ENCODE measurements around the gene EIF4G2.

Gene EIF4G2

GRCh38 chr11:10856689-10857458, 48.1 kb upstream of the EIF4G2 start:
- peaks cover 7% of the 10 kb centered on the region; the same call in 1 of the 2 replicates for H4K20me1 ChIP-seq (ENCODE audit: insufficient read depth, low read length)
- H2AFZ ChIP-seq (ENCODE audit: low read depth, low read length) = peak overlapping the region; percentile 81
- peaks cover 49% of the 10 kb centered on the region for H3K4me1 ChIP-seq (ENCODE audit: insufficient read depth, low read length)
- H3K4me2 ChIP-seq (ENCODE audit: insufficient read depth, low read length) = peak overlapping the region; percentile 69
- no peaks in the 10 kb centered on the region for H3K27me3 ChIP-seq (ENCODE audit: insufficient read depth, low read length, poor library complexity)
- H3K4me3 ChIP-seq (ENCODE audit: low read depth in 1 of 2, low read length in 2 of 2) = peak overlapping the region; percentile 66 to 69
- H3K36me3 ChIP-seq (ENCODE audit: insufficient read depth, low read length) = peaks cover 50% of the 10 kb centered on the region
- peak; percentile 6 for ATAC-seq (ENCODE audit: insufficient read depth, low read depth)
- DNase-seq = no peak
- no peak for TF ChIP-seq EZH2 (IDR thresholded peaks at IDR 0.05; ENCODE audit: borderline replicate concordance, low read depth, low read length, severe bottlenecking)
- TF ChIP-seq CTCF (IDR thresholded peaks at IDR 0.05; ENCODE audit: borderline replicate concordance, extremely low read depth, low read length, poor library complexity, severe bottlenecking) = no peak
- H3K79me2 ChIP-seq (ENCODE audit: insufficient read depth, low read length) = peaks cover 89% of the 10 kb centered on the region
- peak overlapping the region; percentile 95 for H3K27ac ChIP-seq (ENCODE audit: low read length)
- no peaks in the 10 kb centered on the region for H3K9me3 ChIP-seq (ENCODE audit: insufficient read depth, low read length, severe bottlenecking)
- H3K9ac ChIP-seq (ENCODE audit: low read depth, low read length) = peak overlapping the region; percentile 95

GRCh38 chr11:10855295-10855694, 46.6 kb upstream of the EIF4G2 start:
- H3K4me1 ChIP-seq (ENCODE audit: insufficient read depth, low read length) = peaks cover 39% of the 10 kb centered on the region
- H3K9me3 ChIP-seq (ENCODE audit: insufficient read depth, low read length, severe bottlenecking) = no peaks in the 10 kb centered on the region
- ATAC-seq (ENCODE audit: insufficient read depth, low read depth) (no peak), DNase-seq (no peak)
- peaks cover 74% of the 10 kb centered on the region for H3K79me2 ChIP-seq (ENCODE audit: insufficient read depth, low read length)
- peak overlapping the region in 1 of 2 experiments; percentile 69; a peak in 1 of 4 replicates for H3K4me3 ChIP-seq (ENCODE audit: low read depth in 1 of 2, low read length in 2 of 2)
- H3K27ac ChIP-seq (ENCODE audit: low read length) = no peak overlapping the region
- H3K9ac ChIP-seq (ENCODE audit: low read depth, low read length) = no peak overlapping the region
- H3K36me3 ChIP-seq (ENCODE audit: insufficient read depth, low read length) = peaks cover 56% of the 10 kb centered on the region
- H4K20me1 ChIP-seq (ENCODE audit: insufficient read depth, low read length) = peaks cover 7% of the 10 kb centered on the region; the same call in 1 of the 2 replicates
- TF ChIP-seq EZH2 (IDR thresholded peaks at IDR 0.05; ENCODE audit: borderline replicate concordance, low read depth, low read length, severe bottlenecking) = no peak
- no peak for TF ChIP-seq CTCF (IDR thresholded peaks at IDR 0.05; ENCODE audit: borderline replicate concordance, extremely low read depth, low read length, poor library complexity, severe bottlenecking)
- H2AFZ ChIP-seq (ENCODE audit: low read depth, low read length) = no peak overlapping the region
- no peaks in the 10 kb centered on the region for H3K27me3 ChIP-seq (ENCODE audit: insufficient read depth, low read length, poor library complexity)
- H3K4me2 ChIP-seq (ENCODE audit: insufficient read depth, low read length) = peak overlapping the region; percentile 69; the same call in 1 of the 2 replicates

- Histone ChIP-seq H3K27me3 (ENCODE audit: insufficient read depth, low read length, poor library complexity) (no peaks in the 10 kb centered on the region), H3K9ac (ENCODE audit: low read depth, low read length) (no peak overlapping the region), H2AFZ (ENCODE audit: low read depth, low read length) (no peak overlapping the region), H3K36me3 (ENCODE audit: insufficient read depth, low read length) (peaks cover 19% of the 10 kb centered on the region), H3K4me1 (ENCODE audit: insufficient read depth, low read length) (no peaks in the 10 kb centered on the region), H3K27ac (ENCODE audit: low read length) (no peak overlapping the region), H3K4me2 (ENCODE audit: insufficient read depth, low read length) (no peak overlapping the region), H3K4me3 (ENCODE audit: low read depth in 1 of 2, low read length in 2 of 2) (no peak overlapping the region), H4K20me1 (ENCODE audit: insufficient read depth, low read length) (no peaks in the 10 kb centered on the region), H3K9me3 (ENCODE audit: insufficient read depth, low read length, severe bottlenecking) (no peaks in the 10 kb centered on the region), H3K79me2 (ENCODE audit: insufficient read depth, low read length) (peaks cover 9% of the 10 kb centered on the region; the same call in 1 of the 2 replicates)
- no peak for TF ChIP-seq CTCF (IDR thresholded peaks at IDR 0.05; ENCODE audit: borderline replicate concordance, extremely low read depth, low read length, poor library complexity, severe bottlenecking)
- no peak for TF ChIP-seq EZH2 (IDR thresholded peaks at IDR 0.05; ENCODE audit: borderline replicate concordance, low read depth, low read length, severe bottlenecking)
- DNase-seq = no peak
- ATAC-seq (ENCODE audit: insufficient read depth, low read depth) = no peak
These were observed 39.5 kb upstream of the EIF4G2 start for GRCh38 chr11:10847960-10848860.
